ENCODE data around the gene ZSWIM4.

The ZSWIM4 gene

GRCh38 chr19:13834244-13835069, 39.2 kb downstream of the ZSWIM4 start:
- TF ChIP-seq, protein P1, sequence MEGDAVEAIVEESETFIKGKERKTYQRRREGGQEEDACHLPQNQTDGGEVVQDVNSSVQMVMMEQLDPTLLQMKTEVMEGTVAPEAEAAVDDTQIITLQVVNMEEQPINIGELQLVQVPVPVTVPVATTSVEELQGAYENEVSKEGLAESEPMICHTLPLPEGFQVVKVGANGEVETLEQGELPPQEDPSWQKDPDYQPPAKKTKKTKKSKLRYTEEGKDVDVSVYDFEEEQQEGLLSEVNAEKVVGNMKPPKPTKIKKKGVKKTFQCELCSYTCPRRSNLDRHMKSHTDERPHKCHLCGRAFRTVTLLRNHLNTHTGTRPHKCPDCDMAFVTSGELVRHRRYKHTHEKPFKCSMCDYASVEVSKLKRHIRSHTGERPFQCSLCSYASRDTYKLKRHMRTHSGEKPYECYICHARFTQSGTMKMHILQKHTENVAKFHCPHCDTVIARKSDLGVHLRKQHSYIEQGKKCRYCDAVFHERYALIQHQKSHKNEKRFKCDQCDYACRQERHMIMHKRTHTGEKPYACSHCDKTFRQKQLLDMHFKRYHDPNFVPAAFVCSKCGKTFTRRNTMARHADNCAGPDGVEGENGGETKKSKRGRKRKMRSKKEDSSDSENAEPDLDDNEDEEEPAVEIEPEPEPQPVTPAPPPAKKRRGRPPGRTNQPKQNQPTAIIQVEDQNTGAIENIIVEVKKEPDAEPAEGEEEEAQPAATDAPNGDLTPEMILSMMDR (IDR thresholded peaks at IDR 0.05; ENCODE audit: low read depth, low read length) = no peak
- no peaks in the 10 kb centered on the region for H3K9me3 ChIP-seq
- no peaks in the 10 kb centered on the region for H3K27me3 ChIP-seq
- peaks cover 26% of the 10 kb centered on the region for H3K4me1 ChIP-seq
- peaks cover 30% of the 10 kb centered on the region for H3K36me3 ChIP-seq
- H3K4me3 ChIP-seq (ENCODE audit: low read depth, low read length) = no peak overlapping the region
- DNase-seq = no peak

GRCh38 chr19:13835791-13836723, 40.8 kb downstream of the ZSWIM4 start:
- Histone ChIP-seq H3K9me3 (no peaks in the 10 kb centered on the region), H3K4me3 (ENCODE audit: low read depth, low read length) (no peak overlapping the region), H3K4me1 (peaks cover 26% of the 10 kb centered on the region), H3K27me3 (no peaks in the 10 kb centered on the region), H3K36me3 (peaks cover 30% of the 10 kb centered on the region)
- TF ChIP-seq, protein P1 (IDR thresholded peaks at IDR 0.05; ENCODE audit: low read depth, low read length) = no peak
- no peak for DNase-seq

GRCh38 chr19:13838435-13839129, 43.3 kb downstream of the ZSWIM4 start:
- TF ChIP-seq, protein P1 (IDR thresholded peaks at IDR 0.05; ENCODE audit: low read depth, low read length) = no peak
- Histone ChIP-seq H3K36me3 (peaks cover 30% of the 10 kb centered on the region), H3K27me3 (no peaks in the 10 kb centered on the region), H3K9me3 (no peaks in the 10 kb centered on the region), H3K4me1 (peaks cover 26% of the 10 kb centered on the region), H3K4me3 (ENCODE audit: low read depth, low read length) (peak overlapping the region; percentile 85)
- DNase-seq = no peak

DNA sequence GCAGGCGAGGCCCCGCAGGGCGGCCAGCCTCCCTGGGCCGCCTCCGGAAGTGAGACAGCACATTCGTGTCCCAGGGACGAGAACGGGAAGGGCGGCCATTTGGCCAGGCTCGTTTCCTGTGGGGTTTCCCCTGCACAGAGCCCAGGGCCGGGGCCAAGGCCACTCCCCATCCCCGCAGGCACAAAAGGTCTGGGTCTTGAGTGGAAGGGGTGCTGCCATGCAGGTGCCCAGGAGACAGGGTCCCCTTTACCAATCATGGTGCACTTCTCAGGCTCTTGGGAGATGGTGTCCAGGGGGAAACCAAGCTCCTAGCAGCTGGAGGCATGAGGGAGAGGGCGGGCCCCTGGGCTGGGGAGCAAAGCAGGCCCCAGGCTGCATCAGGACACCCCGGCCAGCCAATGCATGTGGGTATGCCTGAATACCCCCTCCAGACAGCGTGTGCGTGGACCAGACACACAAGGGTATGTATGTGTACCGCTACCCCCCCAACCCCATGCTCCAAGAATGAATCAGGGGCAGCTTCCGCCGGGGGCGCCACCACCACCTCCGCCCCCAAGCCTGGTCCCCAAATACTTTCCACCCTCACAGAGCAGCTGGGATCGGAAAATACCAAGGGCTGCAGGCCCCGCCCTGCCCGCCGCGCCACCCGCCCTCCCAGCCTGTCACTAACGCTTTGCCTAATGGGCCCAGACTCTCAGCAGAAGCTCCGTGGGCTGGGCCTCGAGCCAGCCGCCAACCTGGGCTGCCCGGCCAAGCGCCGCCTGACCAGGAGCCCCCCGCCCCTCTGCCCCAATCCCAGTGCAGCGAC, 44.1 kb downstream of the ZSWIM4 start:
- H3K4me3 ChIP-seq (ENCODE audit: low read depth, low read length) = peak overlapping the region; percentile 85
- DNase-seq = peak; percentile 97
- no peaks in the 10 kb centered on the region for H3K9me3 ChIP-seq
- peaks cover 27% of the 10 kb centered on the region for H3K4me1 ChIP-seq
- TF ChIP-seq, protein P1 (IDR thresholded peaks at IDR 0.05; ENCODE audit: low read depth, low read length) = 0 out of 2 replicates have a peak, but pooled peaks have one; percentile 5
- peaks cover 23% of the 10 kb centered on the region for H3K36me3 ChIP-seq
- no peaks in the 10 kb centered on the region for H3K27me3 ChIP-seq

- H3K9me3 ChIP-seq = no peaks in the 10 kb centered on the region
- TF ChIP-seq, protein P1 (IDR thresholded peaks at IDR 0.05; ENCODE audit: low read depth, low read length) = no peak
- peaks cover 27% of the 10 kb centered on the region for H3K4me1 ChIP-seq
- no peak for DNase-seq
- peak overlapping the region; percentile 85 for H3K4me3 ChIP-seq (ENCODE audit: low read depth, low read length)
- H3K36me3 ChIP-seq = peaks cover 20% of the 10 kb centered on the region
- no peaks in the 10 kb centered on the region for H3K27me3 ChIP-seq
These were observed 44.7 kb downstream of the ZSWIM4 start for GRCh38 chr19:13839938-13840304.
